ENCODE results near the gene FBXO46. TPM values are rescaled to one million over a fixed set of nuclear protein-coding genes. Genes with fewer than 3 reads are reported as not detected.

The FBXO46 gene
- total RNA-seq, 1 experiment from 2014 or later, result 43.9 TPM

DNA sequence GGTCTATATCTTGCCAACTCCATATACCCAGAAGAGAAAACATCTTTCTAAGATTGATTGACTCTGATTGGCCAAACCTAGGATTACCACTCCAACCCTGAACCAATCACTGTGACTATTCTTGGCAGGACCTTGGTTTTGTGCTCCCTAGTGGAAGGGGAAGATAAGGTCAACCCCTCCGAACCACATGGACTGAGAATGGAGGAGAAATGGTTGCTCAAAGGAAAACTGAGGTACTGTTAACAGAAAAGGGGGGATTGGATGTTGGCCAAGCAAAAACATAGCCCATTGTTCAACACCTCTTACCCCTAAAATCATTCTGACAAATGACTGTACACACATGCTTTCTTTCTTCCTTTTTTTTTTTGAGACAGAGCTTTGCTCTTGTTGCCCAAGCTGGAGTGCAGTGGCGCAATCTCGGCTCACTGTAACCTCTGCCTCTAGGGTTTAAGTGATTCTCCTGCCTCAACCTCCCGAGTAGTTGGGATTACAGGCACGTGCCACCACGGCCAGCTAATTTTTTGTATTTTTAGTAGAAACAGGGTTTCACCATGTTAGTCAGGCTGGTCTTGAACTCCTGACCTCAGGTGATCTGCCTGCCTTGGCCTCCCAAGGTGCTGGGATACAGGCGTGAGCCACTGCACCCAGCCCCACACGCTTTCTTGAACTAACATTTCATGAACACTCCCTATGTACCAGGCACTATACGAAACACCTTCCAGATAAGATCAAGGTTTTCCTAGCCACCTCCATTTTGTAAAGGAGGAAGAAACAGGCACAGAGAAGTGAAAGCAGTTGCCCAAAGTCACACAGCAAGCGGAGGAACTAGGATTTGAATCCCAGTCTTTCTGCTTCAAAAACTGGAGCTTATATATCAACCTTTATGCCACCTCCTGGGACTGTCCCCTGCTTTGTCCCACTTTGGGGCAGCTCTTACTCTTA, 9.1 kb upstream of the FBXO46 start:
- Mint-ChIP-seq H3K4me1 (peaks cover 5% of the 10 kb centered on the region in 2 experiments), H3K9me3 (no peaks in the 10 kb centered on the region), H3K36me3 (ENCODE audit: insufficient read depth in 1 of 3, low read depth in 3 of 3) (no peaks in the 10 kb centered on the region), H3K27me3 (ENCODE audit: low read depth) (peaks cover 7% of the 10 kb centered on the region), H3K27ac (no peak overlapping the region; a peak in 1 of 7 replicates), H3K4me3 (no peak overlapping the region)
- H2AK5ac ChIP-seq (ENCODE audit: insufficient read length, low read length), result no peak overlapping the region
- DNase-seq, result no peak
- no peak overlapping the region for H3T11ph ChIP-seq (ENCODE audit: low read length)
- H2BK20ac ChIP-seq (ENCODE audit: low read depth, low read length, poor library complexity, severe bottlenecking), result no peak overlapping the region
- H2BK15ac ChIP-seq (ENCODE audit: low read depth, low read length), result no peak overlapping the region
- no peaks in the 10 kb centered on the region for H3K9me3 ChIP-seq (ENCODE audit: control insufficient read depth, low read depth, low read length)
- H3K27ac ChIP-seq (ENCODE audit: insufficient read length, low read depth, low read length), result no peak overlapping the region
- H3K79me1 ChIP-seq (ENCODE audit: insufficient read depth, low read depth, low read length, poor library complexity, severe bottlenecking), result no peaks in the 10 kb centered on the region
- H4K91ac ChIP-seq (ENCODE audit: insufficient read length, low read depth, low read length), result no peak overlapping the region
- no peaks in the 10 kb centered on the region; the same call in 1 of the 2 replicates for H3K27me3 ChIP-seq (ENCODE audit: insufficient read depth, low read length)
- H2AFZ ChIP-seq (ENCODE audit: low read length), result no peak overlapping the region
- H2BK120ac ChIP-seq (ENCODE audit: low read depth, low read length, poor library complexity, severe bottlenecking), result no peak overlapping the region
- H3K4ac ChIP-seq (ENCODE audit: low read depth, low read length), result no peak overlapping the region
- no peak overlapping the region for H3K4me2 ChIP-seq (ENCODE audit: insufficient read depth, insufficient read length, low read length)
- no peaks in the 10 kb centered on the region for H3K23me2 ChIP-seq (ENCODE audit: insufficient read length, low read depth, low read length, poor library complexity, severe bottlenecking)
- H2BK12ac ChIP-seq (ENCODE audit: insufficient read length, low read depth, low read length), result no peak overlapping the region
- no CpG with 5 or more reads among the region's 10 CpGs for WGBS (ENCODE audit: extremely low coverage, insufficient read length, low lambda C conversion rate)
- no peaks in the 10 kb centered on the region for H3K79me2 ChIP-seq (ENCODE audit: insufficient read depth, low read length)
- TF ChIP-seq, protein P1, sequence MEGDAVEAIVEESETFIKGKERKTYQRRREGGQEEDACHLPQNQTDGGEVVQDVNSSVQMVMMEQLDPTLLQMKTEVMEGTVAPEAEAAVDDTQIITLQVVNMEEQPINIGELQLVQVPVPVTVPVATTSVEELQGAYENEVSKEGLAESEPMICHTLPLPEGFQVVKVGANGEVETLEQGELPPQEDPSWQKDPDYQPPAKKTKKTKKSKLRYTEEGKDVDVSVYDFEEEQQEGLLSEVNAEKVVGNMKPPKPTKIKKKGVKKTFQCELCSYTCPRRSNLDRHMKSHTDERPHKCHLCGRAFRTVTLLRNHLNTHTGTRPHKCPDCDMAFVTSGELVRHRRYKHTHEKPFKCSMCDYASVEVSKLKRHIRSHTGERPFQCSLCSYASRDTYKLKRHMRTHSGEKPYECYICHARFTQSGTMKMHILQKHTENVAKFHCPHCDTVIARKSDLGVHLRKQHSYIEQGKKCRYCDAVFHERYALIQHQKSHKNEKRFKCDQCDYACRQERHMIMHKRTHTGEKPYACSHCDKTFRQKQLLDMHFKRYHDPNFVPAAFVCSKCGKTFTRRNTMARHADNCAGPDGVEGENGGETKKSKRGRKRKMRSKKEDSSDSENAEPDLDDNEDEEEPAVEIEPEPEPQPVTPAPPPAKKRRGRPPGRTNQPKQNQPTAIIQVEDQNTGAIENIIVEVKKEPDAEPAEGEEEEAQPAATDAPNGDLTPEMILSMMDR (conservative IDR thresholded peaks at IDR 0.05), result no peak
- H4K5ac ChIP-seq (ENCODE audit: insufficient read length, low read depth, low read length), result no peak overlapping the region
- no peaks in the 10 kb centered on the region; the same call in none of the 2 replicates for H3K4me1 ChIP-seq (ENCODE audit: insufficient read depth, low read length)
- no peak overlapping the region for H3K14ac ChIP-seq (ENCODE audit: insufficient read depth, low read length)
- no peak overlapping the region for H3K23ac ChIP-seq (ENCODE audit: insufficient read length, low read depth, low read length)
- H3K18ac ChIP-seq (ENCODE audit: insufficient read length, low read depth, low read length), result no peak overlapping the region
- no peak overlapping the region for H3K9ac ChIP-seq (ENCODE audit: extremely low read depth, insufficient read length, low read length)
- no peak overlapping the region for H2BK5ac ChIP-seq (ENCODE audit: insufficient read length, low read length)
- no peak overlapping the region for H3K56ac ChIP-seq (ENCODE audit: insufficient read length, low read depth, low read length)
- no peak overlapping the region for H4K8ac ChIP-seq (replicated peaks; ENCODE audit: insufficient read length, low read depth, low read length)
- H4K20me1 ChIP-seq (ENCODE audit: control insufficient read depth, insufficient read depth, insufficient read length), result no peaks in the 10 kb centered on the region
